Effector memory CD4-positive, alpha-beta T cell (primary cell): Measurements from ENCODE around the gene AP3B1.
"Not testable (repeated sequence)": the region's sequence is repeated elsewhere in the genome, so short reads cannot be mapped to it uniquely, and the experiment has no call there.

ENCODE experiments used
- DNase-seq, 3 donors: peaks; one replicate each; pipeline ENCODE4 v3.0.0-alpha.2; 2020
- H3K27ac ChIP-seq: 2 replicates; pipeline ENCODE4 v1.7.0; 2013; ENCODE audit warnings: mild to moderate bottlenecking, low read length, moderate library complexity; ENCODE audit not compliant: insufficient read depth, poor library complexity, severe bottlenecking
- H3K27me3 ChIP-seq: replicated peaks from 2 replicates; pipeline ENCODE4 v1.7.0; 2013; ENCODE audit warnings: mild to moderate bottlenecking, low read length; ENCODE audit not compliant: insufficient read depth, control insufficient read depth, poor library complexity, severe bottlenecking
- H3K36me3 ChIP-seq: 2 replicates; pipeline ENCODE4 v1.7.0; 2013; ENCODE audit warnings: mild to moderate bottlenecking, low read length, moderate library complexity; ENCODE audit not compliant: control insufficient read depth, insufficient read depth
- H3K4me1 ChIP-seq: 2 replicates; pipeline ENCODE4 v1.7.0; 2013; ENCODE audit warnings: low read length, mild to moderate bottlenecking; ENCODE audit not compliant: control insufficient read depth, insufficient read depth, poor library complexity, severe bottlenecking
- H3K4me3 ChIP-seq: 2 replicates; pipeline ENCODE4 v1.7.0; 2013; ENCODE audit warnings: low read length, low read depth, mild to moderate bottlenecking; ENCODE audit not compliant: insufficient read depth, poor library complexity, severe bottlenecking
- H3K9me3 ChIP-seq: 2 replicates; pipeline ENCODE4 v1.7.0; 2013; ENCODE audit warnings: mild to moderate bottlenecking, low read length, moderate library complexity; ENCODE audit not compliant: control insufficient read depth

Gene AP3B1

GRCh38 chr5:78102500-78102899 lies 192.0 kb downstream of the AP3B1 start:
- no peak overlapping the region for H3K4me3 ChIP-seq
- H3K4me1 ChIP-seq: no peaks in the 10 kb centered on the region
- H3K36me3 ChIP-seq: peaks cover 25% of the 10 kb centered on the region
- H3K27me3 ChIP-seq: no peaks in the 10 kb centered on the region
- H3K9me3 ChIP-seq: no peaks in the 10 kb centered on the region
- H3K27ac ChIP-seq: no peak overlapping the region
- DNase-seq: no peak

GRCh38 chr5:78095125-78095524 lies 199.4 kb downstream of the AP3B1 start:
- H3K27me3 ChIP-seq: no peaks in the 10 kb centered on the region

DNA sequence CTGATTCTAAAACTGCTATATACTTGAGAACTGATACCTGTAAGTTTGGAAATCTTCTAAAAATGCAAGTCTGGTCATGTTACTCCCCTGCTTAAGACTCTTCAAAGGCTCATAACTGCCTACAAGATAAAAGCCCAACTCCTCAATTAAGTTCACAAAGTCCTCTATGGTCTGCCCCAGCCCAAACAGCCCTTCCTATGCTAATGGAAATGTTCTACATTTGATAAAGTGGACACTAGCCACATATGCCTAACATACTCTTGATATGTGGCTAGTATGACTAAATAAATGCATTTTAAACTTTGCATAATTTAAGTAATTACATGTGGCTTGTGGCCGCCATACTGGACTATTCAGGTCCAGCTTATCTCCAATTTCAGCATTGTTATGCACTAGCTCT lies 204.5 kb downstream of the AP3B1 start:
- DNase-seq: no peak
- H3K4me3 ChIP-seq: no peak overlapping the region
- H3K27ac ChIP-seq: no peak overlapping the region
- no peaks in the 10 kb centered on the region for H3K9me3 ChIP-seq
- peaks cover 11% of the 10 kb centered on the region for H3K36me3 ChIP-seq
- no peaks in the 10 kb centered on the region for H3K4me1 ChIP-seq
- no peaks in the 10 kb centered on the region for H3K27me3 ChIP-seq

More at GRCh38 chr5:78095125-78095524, 199.4 kb downstream of the AP3B1 start:
- H3K36me3 ChIP-seq: peaks cover 6% of the 10 kb centered on the region
- H3K9me3 ChIP-seq: no peaks in the 10 kb centered on the region
- no peak for DNase-seq
- H3K4me1 ChIP-seq: no peaks in the 10 kb centered on the region
- H3K27ac ChIP-seq: no peak overlapping the region
- no peak overlapping the region for H3K4me3 ChIP-seq

DNA sequence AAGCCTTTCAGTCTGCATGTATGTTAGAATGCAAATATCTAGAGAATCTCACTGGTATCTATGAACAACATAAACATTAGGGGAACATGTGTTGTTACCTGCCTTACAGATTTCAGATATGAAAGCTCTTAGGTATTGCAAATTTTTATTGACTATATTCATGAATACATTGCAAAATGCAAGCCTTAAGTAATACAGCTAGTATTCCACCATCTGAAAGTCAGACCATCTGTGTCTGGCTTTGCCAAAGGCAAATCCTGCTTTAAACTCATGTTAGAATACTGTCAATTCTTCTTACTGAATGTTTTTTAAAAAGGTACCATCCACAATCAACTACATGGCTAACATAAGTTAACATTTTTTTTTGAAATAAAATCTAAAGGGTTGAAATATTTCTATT lies 215.6 kb downstream of the AP3B1 start:
- H3K27ac ChIP-seq: no peak overlapping the region

DNA sequence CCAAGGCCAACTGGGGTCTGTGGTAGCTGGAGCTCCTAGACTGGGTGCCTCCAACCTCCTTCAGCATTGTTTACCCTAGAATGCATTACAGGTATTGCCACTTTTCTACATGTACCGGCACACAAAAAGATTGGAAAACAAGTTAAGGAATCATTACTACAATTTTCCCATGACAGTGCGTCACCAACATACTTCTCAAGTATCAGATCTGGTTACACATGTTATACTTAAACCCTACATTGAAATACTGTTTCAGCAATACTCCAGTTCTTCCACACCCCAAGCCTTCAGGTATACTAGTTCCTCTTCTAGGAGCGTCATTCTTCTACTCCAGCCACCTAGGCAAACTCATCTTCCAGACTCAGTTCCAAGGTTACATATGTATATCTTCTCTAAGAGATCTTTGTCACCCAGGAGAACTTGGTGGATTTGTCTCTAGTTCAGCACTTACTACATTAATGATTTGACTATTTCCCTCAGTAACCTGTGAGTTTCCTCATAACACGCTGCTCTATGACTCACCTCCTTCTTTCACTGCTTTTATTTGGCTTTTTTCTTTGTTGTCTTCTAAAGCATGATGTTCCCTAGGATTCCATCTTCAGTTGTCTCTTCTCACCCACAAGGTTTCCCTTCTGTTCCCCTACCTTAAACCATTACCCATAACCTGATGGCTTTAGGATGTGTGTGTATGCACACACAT lies 217.0 kb downstream of the AP3B1 start:
- H3K27me3 ChIP-seq: no peaks in the 10 kb centered on the region

More for the DNA sequence above, 215.6 kb downstream of the AP3B1 start:
- H3K27me3 ChIP-seq: no peaks in the 10 kb centered on the region
- H3K36me3 ChIP-seq: no peaks in the 10 kb centered on the region
- no peaks in the 10 kb centered on the region for H3K9me3 ChIP-seq
- H3K4me3 ChIP-seq: no peak overlapping the region
- H3K4me1 ChIP-seq: no peaks in the 10 kb centered on the region
- DNase-seq: no peak

GRCh38 chr5:78076351-78076750 lies 218.1 kb downstream of the AP3B1 start:
- no peak overlapping the region for H3K4me3 ChIP-seq
- no peak overlapping the region for H3K27ac ChIP-seq
- H3K9me3 ChIP-seq: no peaks in the 10 kb centered on the region
- H3K4me1 ChIP-seq: no peaks in the 10 kb centered on the region
- no peaks in the 10 kb centered on the region for H3K27me3 ChIP-seq
- no peak for DNase-seq
- H3K36me3 ChIP-seq: no peaks in the 10 kb centered on the region

More for the DNA sequence above, 217.0 kb downstream of the AP3B1 start:
- DNase-seq: no peak
- Histone ChIP-seq H3K4me1 (no peaks in the 10 kb centered on the region), H3K27ac (no peak overlapping the region), H3K4me3 (no peak overlapping the region), H3K9me3 (no peaks in the 10 kb centered on the region), H3K36me3 (no peaks in the 10 kb centered on the region)

DNA sequence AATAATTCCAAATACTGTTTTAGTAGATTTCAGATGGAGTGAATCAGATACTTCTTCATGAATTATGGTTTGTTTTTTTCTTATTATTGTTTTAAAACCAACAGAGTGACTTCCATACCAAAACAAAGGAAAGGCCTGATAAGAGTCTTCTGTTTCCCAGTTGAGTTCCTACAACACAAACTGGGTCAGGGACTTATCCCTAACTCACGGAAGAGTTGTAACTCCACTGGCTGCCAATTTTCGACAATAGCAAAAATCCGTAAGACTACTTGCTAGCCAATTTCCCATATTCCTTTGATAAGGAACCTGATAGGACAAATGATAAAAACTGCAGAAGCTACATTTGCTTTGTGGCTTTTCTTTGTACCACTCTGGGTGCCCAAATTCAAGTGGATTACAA lies 219.2 kb downstream of the AP3B1 start:
- no peaks in the 10 kb centered on the region for H3K36me3 ChIP-seq
- no peaks in the 10 kb centered on the region for H3K4me1 ChIP-seq
- no peaks in the 10 kb centered on the region for H3K9me3 ChIP-seq
- H3K27me3 ChIP-seq: no peaks in the 10 kb centered on the region
- no peak for DNase-seq
- no peak overlapping the region for H3K4me3 ChIP-seq
- no peak overlapping the region for H3K27ac ChIP-seq

DNA sequence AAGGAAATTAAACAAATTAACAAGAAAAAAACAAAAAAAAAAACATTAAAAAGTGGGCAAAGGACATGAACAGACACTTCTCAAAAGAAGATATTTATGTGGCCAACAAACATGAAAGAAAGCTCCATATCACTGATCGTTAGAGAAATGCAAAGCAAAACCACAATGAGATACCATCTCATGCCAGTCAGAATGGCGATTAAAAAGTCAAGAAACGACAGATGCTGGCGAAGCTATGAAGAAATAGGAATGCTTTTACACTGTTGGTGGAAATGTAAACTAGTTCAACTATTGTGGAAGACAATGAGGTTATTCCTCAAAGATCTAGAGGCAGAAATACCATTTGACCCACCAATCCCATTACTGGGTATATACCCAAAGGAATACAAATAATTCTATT lies 223.8 kb downstream of the AP3B1 start:
- H3K9me3 ChIP-seq, H3K27ac ChIP-seq, H3K4me1 ChIP-seq, DNase-seq, H3K4me3 ChIP-seq, H3K27me3 ChIP-seq, H3K36me3 ChIP-seq: not testable (repeated sequence)

- H3K4me1 ChIP-seq, H3K4me3 ChIP-seq, H3K36me3 ChIP-seq, H3K9me3 ChIP-seq, DNase-seq, H3K27me3 ChIP-seq, H3K27ac ChIP-seq: not testable (repeated sequence)
Measured at GRCh38 chr5:78067581-78067980, 226.9 kb downstream of the AP3B1 start.

DNA sequence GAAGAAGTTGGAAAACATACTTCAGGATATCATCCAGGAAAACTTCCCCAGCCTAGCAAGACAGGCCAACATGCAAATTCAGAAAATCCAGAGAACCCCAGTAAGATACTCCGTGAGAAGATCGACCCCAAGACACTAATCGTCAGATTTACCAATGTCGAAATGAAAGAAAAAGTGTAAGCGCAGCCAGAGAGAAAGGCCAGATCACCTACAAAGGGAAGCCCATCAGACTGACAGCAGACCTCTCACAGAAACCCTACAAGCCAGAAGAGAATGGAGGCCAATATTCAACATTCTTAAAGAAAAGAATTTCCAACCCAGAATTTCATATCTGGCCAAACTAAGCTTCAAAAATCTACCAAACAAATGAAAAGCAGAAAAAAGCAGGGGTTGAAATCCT lies 227.8 kb downstream of the AP3B1 start:
- H3K9me3 ChIP-seq, H3K4me1 ChIP-seq, H3K4me3 ChIP-seq, H3K27ac ChIP-seq, DNase-seq, H3K36me3 ChIP-seq, H3K27me3 ChIP-seq: not testable (repeated sequence)
